Measurements from ENCODE around the gene FIGLA.

DNA sequence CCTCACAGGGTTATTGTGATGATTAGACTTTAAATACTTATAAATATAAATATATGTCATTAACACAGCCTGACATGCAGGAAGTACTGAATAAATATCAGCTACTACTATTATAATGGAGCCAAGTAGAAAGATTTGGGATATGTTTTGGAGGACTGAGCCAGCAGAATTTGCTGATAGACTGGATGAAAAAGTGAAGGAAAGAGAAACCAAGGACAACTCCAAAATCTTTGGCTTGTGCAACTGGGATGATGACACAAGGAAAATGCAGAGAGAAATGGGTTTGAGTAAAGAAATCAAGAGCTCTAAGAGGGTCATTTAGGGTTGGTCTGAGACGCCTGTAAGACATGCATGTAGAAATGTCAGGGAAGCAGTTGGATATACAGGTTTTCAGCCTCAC is 38.0 kb downstream of the FIGLA start:
- no peak for TF ChIP-seq EZH2 (IDR thresholded peaks at IDR 0.05; ENCODE audit: insufficient read depth, poor library complexity, severe bottlenecking)
- no peak for TF ChIP-seq EZH2phosphoT487 (IDR thresholded peaks at IDR 0.05; ENCODE audit: insufficient read depth, low read depth)
